WTC11 (cell line): ENCODE data around the gene ABHD12. TPM values are rescaled to one million over a fixed set of nuclear protein-coding genes. Genes with fewer than 3 reads are reported as not detected.
A peak's percentile ranks its signal among the peaks of the same experiment; 100 is the strongest.

Experiments used
- ATAC-seq: fragments of 200-7000 bp; cut with Tn5 transposase; 2 replicates; pipeline ENCODE4 v1.10.0; 2021; ENCODE audit warnings: mild to moderate bottlenecking, moderate library complexity
- CTCF ChIA-PET: fragments of 300-600 bp; sonication (Branson Sonifier 250); formaldehyde crosslinking; loops from one replicate; lab custom pipeline; 2021; ENCODE audit warnings: antibody characterized with exemption; lab: Charles Lee
- POLR2A ChIA-PET: fragments of 350-600 bp; sonication (Branson Sonifier 250); formaldehyde crosslinking; loops from one replicate; lab custom pipeline; 2021; ENCODE audit warnings: antibody characterized with exemption; lab: Charles Lee
- DNase-seq: peaks from one replicate; pipeline ENCODE4 v3.0.0; 2021; ENCODE audit warnings: low spot score
- H3K27ac Mint-ChIP-seq: 2 replicates; pipeline ENCODE4 v1.8.0; 2021; ENCODE audit warnings: mixed read lengths
- H3K27me3 Mint-ChIP-seq: 2 replicates; pipeline ENCODE4 v1.8.0; 2021; ENCODE audit warnings: low read depth, mild to moderate bottlenecking, moderate library complexity, mixed read lengths
- H3K36me3 Mint-ChIP-seq: 2 replicates; pipeline ENCODE4 v1.8.0; 2021; ENCODE audit warnings: mixed read lengths
- H3K4me1 Mint-ChIP-seq: 2 replicates; pipeline ENCODE4 v1.8.0; 2022; ENCODE audit warnings: mixed read lengths
- H3K4me3 Mint-ChIP-seq: 2 replicates; pipeline ENCODE4 v1.8.0; 2021; ENCODE audit warnings: mild to moderate bottlenecking, moderate library complexity, mixed read lengths
- H3K9me3 Mint-ChIP-seq: 2 replicates; pipeline ENCODE4 v1.8.0; 2021; ENCODE audit warnings: mixed read lengths
- E2F5 ChIP-seq: sonication (generic); formaldehyde crosslinking; IDR thresholded peaks from 2 replicates; pipeline ENCODE4 v1.8.1; 2022; ENCODE audit warnings: mild to moderate bottlenecking, moderate library complexity, missing genetic modification reagents
- EMX1 ChIP-seq: fragments of 250-450 bp; sonication (Bioruptor Pico); IDR thresholded peaks from 2 replicates; pipeline ENCODE4 v1.8.0; 2021; ENCODE audit warnings: mild to moderate bottlenecking
- FOXK1 ChIP-seq: sonication (generic); formaldehyde crosslinking; IDR thresholded peaks from 2 replicates; pipeline ENCODE4 v1.8.0; 2022; ENCODE audit warnings: mild to moderate bottlenecking, moderate library complexity, missing genetic modification reagents
- JAZF1 ChIP-seq: fragments of 250-450 bp; sonication (Bioruptor Pico); IDR thresholded peaks from 2 replicates; pipeline ENCODE4 v1.9.0; 2021; ENCODE audit warnings: moderate library complexity, mild to moderate bottlenecking, inconsistent platforms
- KAT7 ChIP-seq: sonication (generic); formaldehyde crosslinking; IDR thresholded peaks from 2 replicates; pipeline ENCODE4 v1.8.1; 2023; ENCODE audit warnings: missing genetic modification reagents, mild to moderate bottlenecking, borderline replicate concordance
- MLX ChIP-seq: sonication (generic); formaldehyde crosslinking; IDR thresholded peaks from 2 replicates; pipeline ENCODE4 v1.8.1; 2023; ENCODE audit warnings: mild to moderate bottlenecking, missing genetic modification reagents, moderate library complexity
- NFE2L1 ChIP-seq: sonication (generic); formaldehyde crosslinking; IDR thresholded peaks from 2 replicates; pipeline ENCODE4 v1.8.1; 2023; ENCODE audit warnings: missing genetic modification reagents
- SMAD3 ChIP-seq: sonication (generic); formaldehyde crosslinking; IDR thresholded peaks from 2 replicates; pipeline ENCODE4 v1.8.0; 2022; ENCODE audit warnings: missing genetic modification reagents, mild to moderate bottlenecking, borderline replicate concordance
- TP53 ChIP-seq: sonication (generic); formaldehyde crosslinking; IDR thresholded peaks from 2 replicates; pipeline ENCODE4 v1.8.1; 2023; ENCODE audit warnings: mild to moderate bottlenecking, missing genetic modification reagents
- ZNF121 ChIP-seq: sonication (generic); formaldehyde crosslinking; IDR thresholded peaks from 2 replicates; pipeline ENCODE4 v1.8.0; 2023; ENCODE audit warnings: missing genetic modification reagents
- ZNF138 ChIP-seq: sonication (generic); formaldehyde crosslinking; conservative IDR thresholded peaks from 2 replicates; pipeline ENCODE4 v1.8.1; 2022; ENCODE audit warnings: mild to moderate bottlenecking, moderate library complexity, missing genetic modification reagents
- ZNF317 ChIP-seq: sonication (generic); formaldehyde crosslinking; IDR thresholded peaks from 2 replicates; pipeline ENCODE4 v1.8.1; 2023; ENCODE audit warnings: low read depth, mild to moderate bottlenecking, moderate library complexity, missing genetic modification reagents, borderline replicate concordance
- ZNF423 ChIP-seq: fragments of 250-450 bp; sonication (Bioruptor Pico); IDR thresholded peaks from 2 replicates; pipeline ENCODE4 v2.1.2; 2022; ENCODE audit warnings: mild to moderate bottlenecking, moderate library complexity
- ZNF512 ChIP-seq: sonication (generic); formaldehyde crosslinking; IDR thresholded peaks from 2 replicates; pipeline ENCODE4 v1.8.1; 2022; ENCODE audit warnings: missing genetic modification reagents, borderline replicate concordance
- ZNF671 ChIP-seq: fragments of 250-450 bp; sonication (Bioruptor Pico); IDR thresholded peaks from 2 replicates; pipeline ENCODE4 v1.8.0; 2021; ENCODE audit warnings: mild to moderate bottlenecking
- total RNA-seq: library from RNA; stranded (reverse); gene quantifications from 3 replicates; pipeline ENCODE4 v1.2.3, GENCODE V29; 2021
- TF ChIP-seq, protein P1 (sequence below): sonication (generic); formaldehyde crosslinking; IDR thresholded peaks from 2 replicates; pipeline ENCODE4 v1.8.0; 2023; ENCODE audit warnings: missing genetic modification reagents, mild to moderate bottlenecking, borderline replicate concordance
- TF ChIP-seq, protein P2 (sequence below): fragments of 250-450 bp; sonication (Bioruptor Pico); IDR thresholded peaks from 2 replicates; pipeline ENCODE4 v1.9.0; 2021; ENCODE audit warnings: moderate library complexity, mild to moderate bottlenecking, inconsistent platforms, borderline replicate concordance
- TF ChIP-seq, protein P3 (sequence below): fragments of 250-450 bp; sonication (Bioruptor Pico); IDR thresholded peaks from 2 replicates; pipeline ENCODE4 v1.9.0; 2021; ENCODE audit warnings: mild to moderate bottlenecking

ABHD12 gene
- total RNA-seq, 1 experiment from 2014 or later, result 63.1 TPM

- DNase-seq, result no peak
- POLR2A ChIA-PET, result no interaction called here
- Mint-ChIP-seq H3K9me3 (peaks cover 17% of the 10 kb centered on the region), H3K27me3 (no peaks in the 10 kb centered on the region), H3K36me3 (peaks cover 46% of the 10 kb centered on the region), H3K4me1 (peaks cover 28% of the 10 kb centered on the region), H3K27ac (peak overlapping the region; percentile 82; the same call in 1 of the 2 replicates), H3K4me3 (no peak overlapping the region)
- CTCF ChIA-PET, result no interaction called here
- no peak for ATAC-seq
- no peak for TF ChIP-seq TP53 (CRISPR knock-in tag)
- peak; percentile 53; the same call in 1 of the 2 replicates for TF ChIP-seq ZNF121 (CRISPR knock-in tag)
These were observed 21.1 kb downstream of the ABHD12 start for GRCh38 chr20:25369529-25369928.

DNA sequence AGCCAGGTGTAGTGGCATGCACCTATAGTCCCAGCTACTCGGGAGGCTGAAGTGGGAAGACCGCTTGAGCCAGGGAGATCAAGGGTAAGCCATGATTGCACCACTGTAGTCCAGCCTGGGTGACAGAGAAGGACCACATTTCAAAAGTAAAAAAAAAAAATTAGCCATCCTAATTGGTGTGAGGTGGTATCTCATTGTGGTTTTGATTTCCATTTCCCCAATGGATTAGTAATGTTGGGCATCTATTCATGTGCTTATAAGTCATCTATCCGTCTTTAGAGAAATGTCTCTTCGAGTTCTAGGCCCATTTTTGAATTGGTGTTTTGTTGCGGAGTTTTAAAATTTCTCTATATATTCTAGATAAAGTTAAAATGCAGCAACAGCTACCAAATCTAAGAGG lies 21.7 kb downstream of the ABHD12 start:
- Mint-ChIP-seq H3K4me3 (no peak overlapping the region), H3K4me1 (peaks cover 33% of the 10 kb centered on the region), H3K27me3 (no peaks in the 10 kb centered on the region), H3K9me3 (peaks cover 23% of the 10 kb centered on the region), H3K36me3 (peaks cover 47% of the 10 kb centered on the region), H3K27ac (no peak overlapping the region)
- DNase-seq, result no peak
- no peak for TF ChIP-seq FOXK1 (CRISPR knock-in tag)
- no peak for TF ChIP-seq JAZF1
- no peak for TF ChIP-seq EMX1
- TF ChIP-seq MLX (CRISPR knock-in tag), result no peak
- TF ChIP-seq SMAD3 (CRISPR knock-in tag), result no peak
- TF ChIP-seq E2F5 (CRISPR knock-in tag), result no peak
- no peak for TF ChIP-seq KAT7
- TF ChIP-seq, protein P1, sequence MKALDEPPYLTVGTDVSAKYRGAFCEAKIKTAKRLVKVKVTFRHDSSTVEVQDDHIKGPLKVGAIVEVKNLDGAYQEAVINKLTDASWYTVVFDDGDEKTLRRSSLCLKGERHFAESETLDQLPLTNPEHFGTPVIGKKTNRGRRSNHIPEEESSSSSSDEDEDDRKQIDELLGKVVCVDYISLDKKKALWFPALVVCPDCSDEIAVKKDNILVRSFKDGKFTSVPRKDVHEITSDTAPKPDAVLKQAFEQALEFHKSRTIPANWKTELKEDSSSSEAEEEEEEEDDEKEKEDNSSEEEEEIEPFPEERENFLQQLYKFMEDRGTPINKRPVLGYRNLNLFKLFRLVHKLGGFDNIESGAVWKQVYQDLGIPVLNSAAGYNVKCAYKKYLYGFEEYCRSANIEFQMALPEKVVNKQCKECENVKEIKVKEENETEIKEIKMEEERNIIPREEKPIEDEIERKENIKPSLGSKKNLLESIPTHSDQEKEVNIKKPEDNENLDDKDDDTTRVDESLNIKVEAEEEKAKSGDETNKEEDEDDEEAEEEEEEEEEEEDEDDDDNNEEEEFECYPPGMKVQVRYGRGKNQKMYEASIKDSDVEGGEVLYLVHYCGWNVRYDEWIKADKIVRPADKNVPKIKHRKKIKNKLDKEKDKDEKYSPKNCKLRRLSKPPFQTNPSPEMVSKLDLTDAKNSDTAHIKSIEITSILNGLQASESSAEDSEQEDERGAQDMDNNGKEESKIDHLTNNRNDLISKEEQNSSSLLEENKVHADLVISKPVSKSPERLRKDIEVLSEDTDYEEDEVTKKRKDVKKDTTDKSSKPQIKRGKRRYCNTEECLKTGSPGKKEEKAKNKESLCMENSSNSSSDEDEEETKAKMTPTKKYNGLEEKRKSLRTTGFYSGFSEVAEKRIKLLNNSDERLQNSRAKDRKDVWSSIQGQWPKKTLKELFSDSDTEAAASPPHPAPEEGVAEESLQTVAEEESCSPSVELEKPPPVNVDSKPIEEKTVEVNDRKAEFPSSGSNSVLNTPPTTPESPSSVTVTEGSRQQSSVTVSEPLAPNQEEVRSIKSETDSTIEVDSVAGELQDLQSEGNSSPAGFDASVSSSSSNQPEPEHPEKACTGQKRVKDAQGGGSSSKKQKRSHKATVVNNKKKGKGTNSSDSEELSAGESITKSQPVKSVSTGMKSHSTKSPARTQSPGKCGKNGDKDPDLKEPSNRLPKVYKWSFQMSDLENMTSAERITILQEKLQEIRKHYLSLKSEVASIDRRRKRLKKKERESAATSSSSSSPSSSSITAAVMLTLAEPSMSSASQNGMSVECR, result no peak
- no peak for TF ChIP-seq TP53 (CRISPR knock-in tag)
- no peak for TF ChIP-seq ZNF512
- TF ChIP-seq, protein P2, sequence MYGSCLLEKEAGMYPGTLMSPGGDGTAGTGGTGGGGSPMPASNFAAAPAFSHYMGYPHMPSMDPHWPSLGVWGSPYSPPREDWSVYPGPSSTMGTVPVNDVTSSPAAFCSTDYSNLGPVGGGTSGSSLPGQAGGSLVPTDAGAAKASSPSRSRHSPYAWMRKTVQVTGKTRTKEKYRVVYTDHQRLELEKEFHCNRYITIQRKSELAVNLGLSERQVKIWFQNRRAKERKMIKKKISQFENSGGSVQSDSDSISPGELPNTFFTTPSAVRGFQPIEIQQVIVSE (CRISPR knock-in tag), result no peak
- CTCF ChIA-PET, result interaction anchor here (0.6 kb wide), 1 partner anchor 67 kb away, joined by 3 read pairs; no protein-coding TSS in a partner anchor
- no peak for ATAC-seq
- POLR2A ChIA-PET, result no interaction called here

DNA sequence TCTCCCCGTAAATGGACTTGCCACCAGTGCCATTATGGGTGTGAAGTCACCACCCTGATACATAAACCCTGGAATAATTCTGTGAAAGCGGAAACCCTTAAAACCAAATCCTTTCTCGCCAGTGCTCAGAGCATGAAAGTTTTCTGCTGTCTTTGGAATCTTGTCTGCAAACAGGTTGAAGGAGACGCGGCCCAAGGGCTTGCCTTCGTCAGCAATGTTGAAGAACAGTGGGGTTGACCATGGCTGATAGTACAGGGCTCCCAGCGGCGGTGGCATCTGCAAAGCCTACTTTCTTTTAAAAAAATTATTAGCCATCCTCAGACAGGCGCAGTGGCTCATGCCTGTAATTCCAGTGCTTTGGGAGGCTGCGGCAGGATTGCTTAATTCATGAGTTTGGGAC lies 22.1 kb downstream of the ABHD12 start:
- Mint-ChIP-seq H3K9me3 (peaks cover 23% of the 10 kb centered on the region), H3K27me3 (no peaks in the 10 kb centered on the region), H3K36me3 (peaks cover 45% of the 10 kb centered on the region), H3K4me3 (no peak overlapping the region), H3K4me1 (peaks cover 35% of the 10 kb centered on the region), H3K27ac (no peak overlapping the region)
- ATAC-seq (no peak), DNase-seq (no peak)
- ChIA-PET POLR2A (no interaction called here), CTCF (interaction anchor here (0.6 kb wide), 1 partner anchor 67 kb away, joined by 3 read pairs; no protein-coding TSS in a partner anchor)
- TF ChIP-seq, protein P3, sequence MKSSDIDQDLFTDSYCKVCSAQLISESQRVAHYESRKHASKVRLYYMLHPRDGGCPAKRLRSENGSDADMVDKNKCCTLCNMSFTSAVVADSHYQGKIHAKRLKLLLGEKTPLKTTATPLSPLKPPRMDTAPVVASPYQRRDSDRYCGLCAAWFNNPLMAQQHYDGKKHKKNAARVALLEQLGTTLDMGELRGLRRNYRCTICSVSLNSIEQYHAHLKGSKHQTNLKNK (CRISPR knock-in tag), result no peak
- TF ChIP-seq NFE2L1 (no peak), ZNF671 (CRISPR knock-in tag) (no peak), SMAD3 (CRISPR knock-in tag) (no peak), ZNF138 (CRISPR knock-in tag) (no peak), ZNF423 (CRISPR knock-in tag) (no peak), ZNF317 (CRISPR knock-in tag) (no peak)
- TF ChIP-seq, protein P1, result no peak
